ENCODE results near the gene GLRX5.

DNA sequence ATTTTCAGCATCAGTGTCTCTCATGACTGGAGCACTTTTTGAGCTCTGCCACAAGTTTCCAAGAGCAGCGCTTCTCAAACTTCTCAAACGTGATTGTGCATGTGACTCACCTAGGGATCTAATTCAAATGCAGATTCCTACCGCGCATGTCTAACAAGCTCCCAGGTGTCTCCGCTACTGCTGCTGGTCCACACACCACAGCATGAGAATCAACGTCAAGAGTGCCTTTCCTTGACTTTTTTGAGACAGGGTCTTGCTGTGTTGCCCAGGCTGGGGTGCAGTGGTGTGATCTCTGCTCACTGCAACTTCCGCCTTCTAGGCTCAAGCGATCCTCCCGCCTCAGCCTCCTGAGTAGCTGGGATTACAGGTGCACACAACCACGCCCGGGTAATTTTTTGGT is 22.4 kb downstream of the GLRX5 start:
- TF ChIP-seq POLR2A (IDR thresholded peaks at IDR 0.05), result no peak
- TF ChIP-seq, protein P1, sequence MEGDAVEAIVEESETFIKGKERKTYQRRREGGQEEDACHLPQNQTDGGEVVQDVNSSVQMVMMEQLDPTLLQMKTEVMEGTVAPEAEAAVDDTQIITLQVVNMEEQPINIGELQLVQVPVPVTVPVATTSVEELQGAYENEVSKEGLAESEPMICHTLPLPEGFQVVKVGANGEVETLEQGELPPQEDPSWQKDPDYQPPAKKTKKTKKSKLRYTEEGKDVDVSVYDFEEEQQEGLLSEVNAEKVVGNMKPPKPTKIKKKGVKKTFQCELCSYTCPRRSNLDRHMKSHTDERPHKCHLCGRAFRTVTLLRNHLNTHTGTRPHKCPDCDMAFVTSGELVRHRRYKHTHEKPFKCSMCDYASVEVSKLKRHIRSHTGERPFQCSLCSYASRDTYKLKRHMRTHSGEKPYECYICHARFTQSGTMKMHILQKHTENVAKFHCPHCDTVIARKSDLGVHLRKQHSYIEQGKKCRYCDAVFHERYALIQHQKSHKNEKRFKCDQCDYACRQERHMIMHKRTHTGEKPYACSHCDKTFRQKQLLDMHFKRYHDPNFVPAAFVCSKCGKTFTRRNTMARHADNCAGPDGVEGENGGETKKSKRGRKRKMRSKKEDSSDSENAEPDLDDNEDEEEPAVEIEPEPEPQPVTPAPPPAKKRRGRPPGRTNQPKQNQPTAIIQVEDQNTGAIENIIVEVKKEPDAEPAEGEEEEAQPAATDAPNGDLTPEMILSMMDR (IDR thresholded peaks at IDR 0.05), result no peak
